SK-N-SH (cell line): ENCODE data around the gene UBE2L5. TPM values are rescaled to one million over a fixed set of nuclear protein-coding genes. Genes with fewer than 3 reads are reported as not detected.

Source experiments
- CTCF ChIA-PET: fragments of 300-600, 350-600 bp; formaldehyde crosslinking; extraction: SDS; loops from one replicate; lab custom pipeline; 2021; lab: Yijun Ruan, JAX
- POLR2A ChIA-PET: fragments of 350-600 bp; sonication (Branson Sonifier 250); formaldehyde crosslinking; extraction: SDS; loops from one replicate; lab custom pipeline; 2020; ENCODE audit warnings: antibody characterized with exemption, inconsistent platforms; lab: Yijun Ruan, JAX
- DNase-seq: peaks from one replicate; pipeline ENCODE4 v3.0.0; 2012
- H2AFZ ChIP-seq: fragments of 200-600 bp; sonication (generic); 2 replicates; pipeline ENCODE4 v1.8.1; 2016; ENCODE audit warnings: antibody characterized with exemption, mild to moderate bottlenecking, low read depth
- H3F3A ChIP-seq: fragments of 200-600 bp; sonication (generic); replicated peaks from 2 replicates; pipeline ENCODE3; 2016; ENCODE audit warnings: antibody characterized with exemption, mild to moderate bottlenecking; ENCODE audit not compliant: insufficient read depth
- H3K27ac ChIP-seq, 2 experiments: fragments of 200-500 bp in 1 of 2; fragments of 200-600 bp in 1 of 2; sonication (Bioruptor generic) in 1 of 2; sonication (generic), shearing (Covaris generic) in 1 of 2; 2 replicates each; pipeline versions ENCODE4 v1.5.1 to v1.6.1; 2014 to 2016; ENCODE audit warnings: low read depth in 2 of 2, inconsistent platforms in 1 of 2, low read length in 1 of 2, mild to moderate bottlenecking in 1 of 2, mixed read lengths in 1 of 2
- H3K27me3 ChIP-seq: fragments of 200-600 bp; sonication (generic), shearing (Covaris generic); 2 replicates; pipeline ENCODE4 v1.6.1; 2016; ENCODE audit warnings: mixed run types; ENCODE audit not compliant: insufficient read depth
- H3K36me3 ChIP-seq, 2 experiments: fragments of 200-500 bp in 1 of 2; fragments of 200-600 bp in 1 of 2; sonication (Bioruptor generic) in 1 of 2; sonication (generic) in 1 of 2; replicated peaks in 1 of 2; 2 replicates each; pipeline versions ENCODE3 to v1.5.1; 2014 to 2016; ENCODE audit warnings: low read length in 1 of 2, mild to moderate bottlenecking in 1 of 2; ENCODE audit not compliant: insufficient read depth in 2 of 2, control insufficient read depth in 1 of 2
- H3K4me1 ChIP-seq, 2 experiments: fragments of 200-500 bp in 1 of 2; fragments of 200-600 bp in 1 of 2; sonication (Bioruptor generic) in 1 of 2; sonication (generic), shearing (Covaris generic) in 1 of 2; 2 replicates each; pipeline versions ENCODE4 v1.5.1 to v1.6.1; 2014 to 2016; ENCODE audit warnings: low read depth in 1 of 2, low read length in 1 of 2, mixed run types in 1 of 2; ENCODE audit not compliant: insufficient read depth in 2 of 2, control insufficient read depth in 1 of 2
- H3K4me2 ChIP-seq: fragments of 200-600 bp; sonication (generic), shearing (Covaris generic); 2 replicates; pipeline ENCODE4 v1.6.1; 2017; ENCODE audit warnings: mixed run types
- H3K4me3 ChIP-seq, 2 experiments: fragments of 200-500 bp in 1 of 2; fragments of 200-600 bp in 1 of 2; sonication (Bioruptor generic) in 1 of 2; sonication (generic), shearing (Covaris generic) in 1 of 2; 2 replicates each; pipeline versions ENCODE4 v1.5.1 to v1.8.1; 2014 to 2016; ENCODE audit warnings: low read depth in 2 of 2, inconsistent platforms in 1 of 2, low read length in 1 of 2, mild to moderate bottlenecking in 1 of 2, mixed read lengths in 1 of 2, moderate library complexity in 1 of 2
- H3K79me2 ChIP-seq: fragments of 200-600 bp; sonication (generic); 2 replicates; pipeline ENCODE4 v1.8.1; 2017; ENCODE audit warnings: mild to moderate bottlenecking; ENCODE audit not compliant: insufficient read depth
- H3K9ac ChIP-seq: fragments of 200-600 bp; sonication (generic); 2 replicates; pipeline ENCODE4 v1.6.1; 2017; ENCODE audit warnings: mixed run types
- H3K9me2 ChIP-seq: fragments of 200-600 bp; sonication (generic); 2 replicates; pipeline ENCODE4 v1.6.1; 2017; ENCODE audit warnings: mixed run types
- H3K9me3 ChIP-seq: fragments of 200-600 bp; sonication (generic); 2 replicates; pipeline ENCODE4 v1.6.1; 2017; ENCODE audit warnings: mixed run types, mild to moderate bottlenecking, moderate library complexity
- H4K20me1 ChIP-seq: fragments of 200-600 bp; sonication (generic); 2 replicates; pipeline ENCODE4 v1.6.1; 2017; ENCODE audit warnings: mild to moderate bottlenecking, mixed run types; ENCODE audit not compliant: insufficient read depth
- EZH2phosphoT487 ChIP-seq: fragments of 200-600 bp; sonication (generic); IDR thresholded peaks from 2 replicates; pipeline ENCODE4 v1.6.1; 2017; ENCODE audit warnings: low read depth, mixed run types, mild to moderate bottlenecking, antibody characterized with exemption, moderate library complexity, borderline replicate concordance
- FOSL2 ChIP-seq: IDR thresholded peaks from 2 replicates; pipeline ENCODE4 v1.4.0; 2012; ENCODE audit warnings: low read depth, mild to moderate bottlenecking, moderate library complexity, borderline replicate concordance
- JUND ChIP-seq: IDR thresholded peaks from 2 replicates; pipeline ENCODE4 v1.4.0; 2012
- NRF1 ChIP-seq: IDR thresholded peaks from 2 replicates; pipeline ENCODE4 v1.6.1; 2012; ENCODE audit warnings: low read depth, mild to moderate bottlenecking, low read length
- RCOR1 ChIP-seq: fragments of 150-350 bp; IDR thresholded peaks from 2 replicates; pipeline ENCODE4 v1.6.1; 2017; ENCODE audit warnings: antibody characterized with exemption, low read length
- TCF12 ChIP-seq: IDR thresholded peaks from 2 replicates; pipeline ENCODE4 v1.4.0; 2012
- WGBS: methylation state at CpG from one replicate; pipeline ENCODE4 v1.1.6; 2017; ENCODE audit warnings: low lambda C conversion rate; 5-methylcytosine and 5-hydroxymethylcytosine counted together
- polyA plus RNA-seq, 3 experiments: library from polyadenylated mRNA; depleted of rRNA; stranded (reverse); fragments of >200 nt; gene quantifications; 2 replicates each; pipeline ENCODE4 v1.2.3, GENCODE V29; 2012
- TF ChIP-seq, protein P1 (sequence below): fragments of 200-600 bp; sonication (generic); IDR thresholded peaks from 2 replicates; pipeline ENCODE4 v1.6.1; 2017; ENCODE audit warnings: antibody characterized with exemption, mild to moderate bottlenecking, moderate library complexity
- TF ChIP-seq, protein P2 (sequence below): IDR thresholded peaks from 2 replicates; pipeline ENCODE4 v1.4.0; 2012; ENCODE audit warnings: low read depth, borderline replicate concordance

The UBE2L5 gene
- polyA plus RNA-seq, 1 of the 3 experiments (the other 2 are of a cell fraction): 0.02 TPM

DNA sequence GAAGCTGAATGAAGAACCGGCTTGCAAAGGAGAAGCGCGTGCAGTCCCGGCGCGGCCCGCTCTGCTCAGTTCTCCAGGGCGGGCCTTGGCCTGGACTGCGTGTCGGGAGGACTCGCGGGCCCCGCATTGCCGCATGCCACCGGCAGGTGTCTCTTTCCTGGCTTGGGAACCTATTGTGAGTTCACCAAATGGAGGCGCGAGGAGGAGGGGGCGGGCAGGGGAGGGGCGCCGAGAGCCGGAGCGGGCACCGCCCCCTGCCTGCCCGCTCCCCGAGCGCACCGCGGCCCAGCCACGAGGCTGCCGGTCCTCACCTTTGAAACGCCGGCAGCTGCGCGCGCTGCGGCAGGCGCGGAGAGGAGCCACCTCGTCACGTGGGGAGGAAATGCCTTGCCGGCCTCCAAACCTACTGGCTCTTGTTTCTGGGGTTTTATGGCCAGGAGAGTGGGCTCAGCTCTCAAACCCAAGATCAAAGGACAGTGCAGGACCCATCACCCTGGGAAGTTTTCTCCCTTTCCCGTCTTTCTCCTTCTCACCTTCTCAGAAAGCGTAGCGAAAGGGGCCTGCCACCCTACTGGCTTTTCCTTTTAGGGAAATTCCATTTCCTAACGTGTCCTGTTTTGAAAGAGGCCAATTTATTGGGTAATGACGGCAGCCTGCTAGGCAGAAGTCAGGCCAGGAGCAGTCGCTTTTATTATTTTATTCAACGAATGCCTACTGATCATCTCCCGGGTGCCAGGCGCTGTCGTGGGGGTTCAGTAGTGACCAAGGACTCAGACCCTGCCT is 13.8 kb upstream of the UBE2L5 start:
- Histone ChIP-seq H3K79me2 (no peaks in the 10 kb centered on the region), H3F3A (peaks cover 8% of the 10 kb centered on the region), H3K9me3 (no peaks in the 10 kb centered on the region), H3K9me2 (no peaks in the 10 kb centered on the region), H2AFZ (no peak overlapping the region), H3K4me1 (no peaks in the 10 kb centered on the region; a peak in 1 of 4 replicates), H3K4me3 (no peak overlapping the region), H3K36me3 (no peaks in the 10 kb centered on the region), H4K20me1 (no peaks in the 10 kb centered on the region), H3K27me3 (no peaks in the 10 kb centered on the region), H3K9ac (no peak overlapping the region), H3K27ac (no peak overlapping the region), H3K4me2 (no peak overlapping the region)
- ChIA-PET POLR2A (no interaction called here), CTCF (interaction anchor here (0.6 kb wide), 1 partner anchor 22 kb away, joined by 3 read pairs; no protein-coding TSS in a partner anchor)
- DNase-seq: peak; percentile 42
- TF ChIP-seq NRF1 (no peak), TCF12 (no peak), EZH2phosphoT487 (no peak), JUND (no peak), RCOR1 (no peak)
- TF ChIP-seq, protein P1, sequence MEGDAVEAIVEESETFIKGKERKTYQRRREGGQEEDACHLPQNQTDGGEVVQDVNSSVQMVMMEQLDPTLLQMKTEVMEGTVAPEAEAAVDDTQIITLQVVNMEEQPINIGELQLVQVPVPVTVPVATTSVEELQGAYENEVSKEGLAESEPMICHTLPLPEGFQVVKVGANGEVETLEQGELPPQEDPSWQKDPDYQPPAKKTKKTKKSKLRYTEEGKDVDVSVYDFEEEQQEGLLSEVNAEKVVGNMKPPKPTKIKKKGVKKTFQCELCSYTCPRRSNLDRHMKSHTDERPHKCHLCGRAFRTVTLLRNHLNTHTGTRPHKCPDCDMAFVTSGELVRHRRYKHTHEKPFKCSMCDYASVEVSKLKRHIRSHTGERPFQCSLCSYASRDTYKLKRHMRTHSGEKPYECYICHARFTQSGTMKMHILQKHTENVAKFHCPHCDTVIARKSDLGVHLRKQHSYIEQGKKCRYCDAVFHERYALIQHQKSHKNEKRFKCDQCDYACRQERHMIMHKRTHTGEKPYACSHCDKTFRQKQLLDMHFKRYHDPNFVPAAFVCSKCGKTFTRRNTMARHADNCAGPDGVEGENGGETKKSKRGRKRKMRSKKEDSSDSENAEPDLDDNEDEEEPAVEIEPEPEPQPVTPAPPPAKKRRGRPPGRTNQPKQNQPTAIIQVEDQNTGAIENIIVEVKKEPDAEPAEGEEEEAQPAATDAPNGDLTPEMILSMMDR: no peak
- 90% methylated on average over 45 of the region's 51 CpGs for WGBS

DNA sequence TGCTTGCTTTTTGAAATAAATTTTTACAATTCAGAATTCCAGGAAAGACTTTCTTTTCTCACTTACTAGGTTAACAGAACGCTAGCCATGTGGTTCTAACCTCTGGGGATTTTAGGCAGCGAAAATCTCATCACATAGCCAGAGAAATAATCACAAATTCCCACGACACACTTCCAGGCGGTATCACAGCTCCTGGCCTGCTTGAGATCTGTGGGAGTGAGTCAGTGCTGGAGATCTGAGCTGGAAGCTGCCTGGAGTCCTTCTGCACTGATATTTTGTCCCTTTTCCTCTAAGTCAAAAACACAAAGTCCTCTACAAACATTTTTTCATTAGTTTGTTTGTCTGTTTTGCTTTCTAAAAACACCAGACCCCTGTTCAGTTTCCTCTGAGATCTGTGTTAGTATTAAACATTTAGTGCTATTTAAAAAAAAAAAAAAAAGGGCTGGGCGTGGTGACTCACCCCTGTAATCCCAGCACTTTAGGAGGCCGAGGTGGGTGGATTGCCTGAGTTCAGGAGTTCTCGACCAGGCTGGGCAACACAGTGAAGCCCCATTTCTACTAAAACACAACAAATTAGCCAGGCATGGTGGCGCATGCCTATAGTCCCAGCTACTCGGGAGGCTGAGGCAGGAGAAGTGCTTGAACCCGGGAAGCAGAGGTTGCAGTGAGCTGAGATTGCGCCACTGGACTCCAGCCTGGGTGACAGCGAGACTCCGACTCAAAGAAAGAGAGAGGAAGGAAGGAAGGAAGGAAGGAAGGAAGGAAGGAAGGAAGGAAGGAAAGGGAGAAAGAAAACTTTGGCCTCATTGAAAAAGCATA is 12.2 kb upstream of the UBE2L5 start:
- H2AFZ ChIP-seq: peak overlapping the region; percentile 56
- 0 out of 2 replicates have a peak overlapping the region, but pooled peaks have one; percentile 6 for H3K4me2 ChIP-seq
- H3K9me3 ChIP-seq: no peaks in the 10 kb centered on the region
- H3K9me2 ChIP-seq: no peaks in the 10 kb centered on the region
- peaks cover 8% of the 10 kb centered on the region for H3F3A ChIP-seq
- no peaks in the 10 kb centered on the region for H3K27me3 ChIP-seq
- peaks cover 0 to under 1% of the 10 kb centered on the region in 2 experiments; a peak in 1 of 4 replicates for H3K4me1 ChIP-seq
- H4K20me1 ChIP-seq: no peaks in the 10 kb centered on the region
- H3K9ac ChIP-seq: no peak overlapping the region
- WGBS: 76% methylated on average over 13 of the region's 13 CpGs
- peak overlapping the region in 1 of 2 experiments; percentile 15; a peak in 1 of 4 replicates for H3K27ac ChIP-seq
- CTCF ChIA-PET: no interaction called here
- H3K79me2 ChIP-seq: no peaks in the 10 kb centered on the region
- DNase-seq: no peak
- H3K4me3 ChIP-seq: no peak overlapping the region
- POLR2A ChIA-PET: no interaction called here
- peak; percentile 11; the same call in 1 of the 2 replicates for TF ChIP-seq FOSL2
- TF ChIP-seq, protein P2, sequence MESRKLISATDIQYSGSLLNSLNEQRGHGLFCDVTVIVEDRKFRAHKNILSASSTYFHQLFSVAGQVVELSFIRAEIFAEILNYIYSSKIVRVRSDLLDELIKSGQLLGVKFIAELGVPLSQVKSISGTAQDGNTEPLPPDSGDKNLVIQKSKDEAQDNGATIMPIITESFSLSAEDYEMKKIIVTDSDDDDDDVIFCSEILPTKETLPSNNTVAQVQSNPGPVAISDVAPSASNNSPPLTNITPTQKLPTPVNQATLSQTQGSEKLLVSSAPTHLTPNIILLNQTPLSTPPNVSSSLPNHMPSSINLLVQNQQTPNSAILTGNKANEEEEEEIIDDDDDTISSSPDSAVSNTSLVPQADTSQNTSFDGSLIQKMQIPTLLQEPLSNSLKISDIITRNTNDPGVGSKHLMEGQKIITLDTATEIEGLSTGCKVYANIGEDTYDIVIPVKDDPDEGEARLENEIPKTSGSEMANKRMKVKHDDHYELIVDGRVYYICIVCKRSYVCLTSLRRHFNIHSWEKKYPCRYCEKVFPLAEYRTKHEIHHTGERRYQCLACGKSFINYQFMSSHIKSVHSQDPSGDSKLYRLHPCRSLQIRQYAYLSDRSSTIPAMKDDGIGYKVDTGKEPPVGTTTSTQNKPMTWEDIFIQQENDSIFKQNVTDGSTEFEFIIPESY: no peak
- TF ChIP-seq, all 33 proteins: peak for 1
- H3K36me3 ChIP-seq: no peaks in the 10 kb centered on the region
